Measurements from ENCODE around the gene LDLRAP1. TPM values are rescaled to one million over a fixed set of nuclear protein-coding genes. Genes with fewer than 3 reads are reported as not detected.
A peak's percentile ranks its signal among the peaks of the same experiment; 100 is the strongest.

Gene LDLRAP1
- total RNA-seq, 1 experiment from 2014 or later: 29.2 TPM

GRCh38 chr1:25546193-25546592, 2.8 kb downstream of the LDLRAP1 start:
- Histone ChIP-seq H4K20me1 (ENCODE audit: insufficient read depth) (no peaks in the 10 kb centered on the region), H3K9me2 (ENCODE audit: insufficient read depth) (no peaks in the 10 kb centered on the region), H3K4me1 (replicated peaks; ENCODE audit: insufficient read depth) (peaks cover 40% of the 10 kb centered on the region), H3F3A (ENCODE audit: insufficient read depth, low read depth) (0 out of 2 replicates have a peak, but pooled peaks cover 3% of the 10 kb centered on the region), H3K79me2 (ENCODE audit: low read depth) (peaks cover 59% of the 10 kb centered on the region), H2AFZ (no peak overlapping the region), H3K36me3 (ENCODE audit: low read depth) (no peaks in the 10 kb centered on the region), H3K27ac (no peak overlapping the region), H3K27me3 (ENCODE audit: insufficient read depth, low read depth) (no peaks in the 10 kb centered on the region), H3K4me3 (no peak overlapping the region), H3K4me2 (no peak overlapping the region), H3K9me3 (ENCODE audit: insufficient read depth, low read depth) (no peaks in the 10 kb centered on the region)
- ChIA-PET CTCF (no interaction called here), POLR2A (ENCODE audit: unreplicated experiment) (interaction anchor here (0.6 kb wide), 1 partner anchor 273 kb away, joined by 5 read pairs; the partner anchor contains the start of gene MTFR1L)
- no TSS peak for BruUV-seq (replicated peaks)
- intact Hi-C loops (cut with micrococcal nuclease; ENCODE audit: unreplicated experiment): no loop called here
- TF ChIP-seq EZH2 (IDR thresholded peaks at IDR 0.05; ENCODE audit: low read depth) (no peak), CTCF (conservative IDR thresholded peaks at IDR 0.05) (no peak)
- DNase-seq: no peak

GRCh38 chr1:25548601-25549000, 5.2 kb downstream of the LDLRAP1 start:
- H3K9me2 ChIP-seq (ENCODE audit: insufficient read depth): no peaks in the 10 kb centered on the region
- intact Hi-C loops (cut with micrococcal nuclease; ENCODE audit: unreplicated experiment): loop anchor here (2.0 kb wide), 1 partner anchor 20 kb away; no protein-coding TSS in a partner anchor
- no peaks in the 10 kb centered on the region for H3K9me3 ChIP-seq (ENCODE audit: insufficient read depth, low read depth)
- BruUV-seq (replicated peaks): no TSS peak
- H3K4me2 ChIP-seq: peak overlapping the region; percentile 36
- H3F3A ChIP-seq (ENCODE audit: insufficient read depth, low read depth): no peaks in the 10 kb centered on the region
- CTCF ChIA-PET: interaction anchor here (0.6 kb wide), 1 partner anchor 70 kb away, joined by 3 read pairs; no protein-coding TSS in a partner anchor
- H3K36me3 ChIP-seq (ENCODE audit: low read depth): no peaks in the 10 kb centered on the region
- TF ChIP-seq EZH2 (IDR thresholded peaks at IDR 0.05; ENCODE audit: low read depth): no peak
- no peak for TF ChIP-seq CTCF (conservative IDR thresholded peaks at IDR 0.05)
- H3K79me2 ChIP-seq (ENCODE audit: low read depth): peaks cover 63% of the 10 kb centered on the region
- peaks cover 40% of the 10 kb centered on the region for H3K4me1 ChIP-seq (replicated peaks; ENCODE audit: insufficient read depth)
- H3K27ac ChIP-seq: peak overlapping the region; percentile 59; the same call in 1 of the 2 replicates
- no peak for DNase-seq
- no peak overlapping the region for H3K4me3 ChIP-seq
- no peaks in the 10 kb centered on the region for H4K20me1 ChIP-seq (ENCODE audit: insufficient read depth)
- no peaks in the 10 kb centered on the region for H3K27me3 ChIP-seq (ENCODE audit: insufficient read depth, low read depth)
- no peak overlapping the region for H2AFZ ChIP-seq
- POLR2A ChIA-PET (ENCODE audit: unreplicated experiment): interaction anchor here (0.6 kb wide), 1 partner anchor 21 kb away, joined by 5 read pairs; no protein-coding TSS in a partner anchor

GRCh38 chr1:25549273-25550154, 6.1 kb downstream of the LDLRAP1 start:
- BruUV-seq (replicated peaks): no TSS peak
- Histone ChIP-seq H3K9me2 (ENCODE audit: insufficient read depth) (no peaks in the 10 kb centered on the region), H3K4me2 (peak overlapping the region; percentile 36), H3K27me3 (ENCODE audit: insufficient read depth, low read depth) (no peaks in the 10 kb centered on the region), H3K79me2 (ENCODE audit: low read depth) (peaks cover 58% of the 10 kb centered on the region), H3K27ac (peak overlapping the region; percentile 59), H2AFZ (no peak overlapping the region), H3F3A (ENCODE audit: insufficient read depth, low read depth) (no peaks in the 10 kb centered on the region), H3K36me3 (ENCODE audit: low read depth) (no peaks in the 10 kb centered on the region), H4K20me1 (ENCODE audit: insufficient read depth) (no peaks in the 10 kb centered on the region), H3K4me3 (no peak overlapping the region), H3K9me3 (ENCODE audit: insufficient read depth, low read depth) (no peaks in the 10 kb centered on the region), H3K4me1 (replicated peaks; ENCODE audit: insufficient read depth) (peaks cover 40% of the 10 kb centered on the region)
- POLR2A ChIA-PET (ENCODE audit: unreplicated experiment): interaction anchor here (0.7 kb wide), 1 partner anchor 310 kb away, joined by 3 read pairs; no protein-coding TSS in a partner anchor
- CTCF ChIA-PET: interaction anchor here (0.5 to 0.6 kb wide), 2 partner anchors 71 to 159 kb away, joined by 3 read pairs; no protein-coding TSS in a partner anchor
- TF ChIP-seq CTCF (conservative IDR thresholded peaks at IDR 0.05) (no peak), EZH2 (IDR thresholded peaks at IDR 0.05; ENCODE audit: low read depth) (no peak)
- DNase-seq: peak; percentile 74 to 84
- intact Hi-C loops (cut with micrococcal nuclease; ENCODE audit: unreplicated experiment): loop anchor here (2.0 kb wide), 1 partner anchor 19 kb away; no protein-coding TSS in a partner anchor

Data from PC-9 (cell line).